Peyer's patch (tissue), 4 donors: Measurements from ENCODE around the gene SYN1. TPM values are rescaled to one million over a fixed set of nuclear protein-coding genes. Genes with fewer than 3 reads are reported as not detected.

Source experiments
- DNase-seq, 3 donors: peaks; one replicate each; pipeline ENCODE4 v3.0.0-alpha.2; 2017 to 2019
- H3K27ac ChIP-seq, 4 donors: fragments of 200-600 bp; sonication (generic); one replicate each; pipeline ENCODE4 v1.5.1; 2016 to 2019
- H3K27me3 ChIP-seq, 2 donors: fragments of 200-600 bp; sonication (generic); one replicate each; pipeline ENCODE4 v1.5.1; 2019
- H3K36me3 ChIP-seq, 3 donors: fragments of 200-600 bp; sonication (generic); one replicate each; pipeline ENCODE4 v1.5.1; 2016 to 2019
- H3K4me1 ChIP-seq, 4 donors: fragments of 200-600 bp; sonication (generic); one replicate each; pipeline ENCODE4 v1.5.1; 2016 to 2019
- H3K4me3 ChIP-seq, 4 donors: fragments of 200-600 bp; sonication (generic); 1 replicate in 3 of 4; 2 replicates in 1 of 4; pipeline ENCODE4 v1.5.1; 2016 to 2019; ENCODE audit warnings: mild to moderate bottlenecking in 1 of 4
- H3K9me3 ChIP-seq, 4 donors: fragments of 200-600 bp; sonication (generic); one replicate each; pipeline ENCODE4 v1.5.1; 2016 to 2019; ENCODE audit warnings: mild to moderate bottlenecking in 1 of 4
- POLR2A ChIP-seq, 2 donors: fragments of 450-650 bp; IDR thresholded peaks; one replicate each; pipeline ENCODE4 v1.5.1; 2017; ENCODE audit warnings: antibody characterized with exemption in 2 of 2, mild to moderate bottlenecking in 2 of 2, moderate library complexity in 2 of 2
- total RNA-seq, 4 donors: library from RNA; depleted of rRNA; stranded (reverse); fragments of >200 nt; gene quantifications; one replicate each; pipeline ENCODE4 v1.1.0, GENCODE V29; 2016
- TF ChIP-seq, protein P1 (sequence below), 6 experiments: fragments of 450-650 bp in 4 of 6; fragments of 200-600 bp in 2 of 6; sonication (generic) in 1 of 6; IDR thresholded peaks; one replicate each; pipeline ENCODE4 v1.5.1; 2017 to 2019; ENCODE audit warnings: antibody characterized with exemption in 6 of 6, mild to moderate bottlenecking in 3 of 6, moderate library complexity in 1 of 6

Gene SYN1
- total RNA-seq, 4 donors from 2014 or later = 0.67 TPM; not detected in 3

DNA sequence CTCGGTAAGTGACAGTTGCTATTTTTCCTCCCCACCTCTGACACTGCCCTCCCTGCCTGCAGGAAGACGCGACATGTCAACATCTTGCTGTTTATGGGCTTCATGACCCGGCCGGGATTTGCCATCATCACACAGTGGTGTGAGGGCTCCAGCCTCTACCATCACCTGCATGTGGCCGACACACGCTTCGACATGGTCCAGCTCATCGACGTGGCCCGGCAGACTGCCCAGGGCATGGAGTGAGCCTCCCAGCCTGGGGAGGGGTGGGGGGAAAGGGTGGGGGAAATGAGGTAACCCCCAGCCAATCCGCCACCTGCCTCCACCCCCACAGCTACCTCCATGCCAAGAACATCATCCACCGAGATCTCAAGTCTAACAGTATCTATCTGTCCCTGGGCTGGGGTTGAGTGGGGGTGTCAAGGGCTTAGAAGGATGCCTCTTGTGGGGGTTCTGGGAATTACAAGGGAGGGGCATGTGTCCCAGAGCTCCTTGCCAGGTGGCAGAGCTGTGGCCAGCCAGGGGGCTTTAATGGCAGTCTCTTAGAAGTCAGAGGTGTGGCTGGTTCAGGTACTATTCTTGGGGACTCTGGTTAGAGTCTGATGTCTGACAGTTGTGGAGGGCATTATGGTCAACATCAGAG is 50.9 kb downstream of the SYN1 start:
- no peak overlapping the region for H3K27ac ChIP-seq
- TF ChIP-seq, protein P1, sequence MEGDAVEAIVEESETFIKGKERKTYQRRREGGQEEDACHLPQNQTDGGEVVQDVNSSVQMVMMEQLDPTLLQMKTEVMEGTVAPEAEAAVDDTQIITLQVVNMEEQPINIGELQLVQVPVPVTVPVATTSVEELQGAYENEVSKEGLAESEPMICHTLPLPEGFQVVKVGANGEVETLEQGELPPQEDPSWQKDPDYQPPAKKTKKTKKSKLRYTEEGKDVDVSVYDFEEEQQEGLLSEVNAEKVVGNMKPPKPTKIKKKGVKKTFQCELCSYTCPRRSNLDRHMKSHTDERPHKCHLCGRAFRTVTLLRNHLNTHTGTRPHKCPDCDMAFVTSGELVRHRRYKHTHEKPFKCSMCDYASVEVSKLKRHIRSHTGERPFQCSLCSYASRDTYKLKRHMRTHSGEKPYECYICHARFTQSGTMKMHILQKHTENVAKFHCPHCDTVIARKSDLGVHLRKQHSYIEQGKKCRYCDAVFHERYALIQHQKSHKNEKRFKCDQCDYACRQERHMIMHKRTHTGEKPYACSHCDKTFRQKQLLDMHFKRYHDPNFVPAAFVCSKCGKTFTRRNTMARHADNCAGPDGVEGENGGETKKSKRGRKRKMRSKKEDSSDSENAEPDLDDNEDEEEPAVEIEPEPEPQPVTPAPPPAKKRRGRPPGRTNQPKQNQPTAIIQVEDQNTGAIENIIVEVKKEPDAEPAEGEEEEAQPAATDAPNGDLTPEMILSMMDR (IDR thresholded peaks at IDR 0.05) = peak in 5 of 6 experiments; percentile 17 to 28 (median 25)
- no peak for TF ChIP-seq POLR2A (IDR thresholded peaks at IDR 0.05)
- H3K9me3 ChIP-seq = no peaks in the 10 kb centered on the region
- no peaks in the 10 kb centered on the region for H3K27me3 ChIP-seq
- H3K4me3 ChIP-seq = no peak overlapping the region
- no peaks in the 10 kb centered on the region for H3K4me1 ChIP-seq
- DNase-seq = no peak
- peaks cover 0 to 45% (median 0%) of the 10 kb centered on the region in 3 donors for H3K36me3 ChIP-seq

DNA sequence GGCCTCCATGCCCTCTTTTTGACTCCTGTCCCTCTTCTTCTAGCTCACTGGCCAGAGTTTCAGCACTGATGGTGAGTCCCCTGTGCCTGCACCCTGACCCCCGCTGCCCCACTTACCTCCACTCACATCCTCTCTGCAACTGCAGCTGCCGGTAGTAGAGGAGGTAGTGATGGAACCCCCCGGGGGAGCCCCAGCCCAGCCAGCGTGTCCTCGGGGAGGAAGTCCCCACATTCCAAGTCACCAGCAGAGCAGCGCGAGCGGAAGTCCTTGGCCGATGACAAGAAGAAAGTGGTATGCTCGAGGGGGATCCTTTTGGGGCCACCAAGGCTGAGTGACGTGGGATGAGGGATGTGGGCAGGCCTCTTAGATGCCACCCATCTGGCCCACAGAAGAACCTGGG is 52.8 kb downstream of the SYN1 start:
- peaks cover 0 to 45% (median 0%) of the 10 kb centered on the region in 3 donors for H3K36me3 ChIP-seq
- no peak for TF ChIP-seq POLR2A (IDR thresholded peaks at IDR 0.05)
- TF ChIP-seq, protein P1 (IDR thresholded peaks at IDR 0.05) = no peak
- DNase-seq = no peak

DNA sequence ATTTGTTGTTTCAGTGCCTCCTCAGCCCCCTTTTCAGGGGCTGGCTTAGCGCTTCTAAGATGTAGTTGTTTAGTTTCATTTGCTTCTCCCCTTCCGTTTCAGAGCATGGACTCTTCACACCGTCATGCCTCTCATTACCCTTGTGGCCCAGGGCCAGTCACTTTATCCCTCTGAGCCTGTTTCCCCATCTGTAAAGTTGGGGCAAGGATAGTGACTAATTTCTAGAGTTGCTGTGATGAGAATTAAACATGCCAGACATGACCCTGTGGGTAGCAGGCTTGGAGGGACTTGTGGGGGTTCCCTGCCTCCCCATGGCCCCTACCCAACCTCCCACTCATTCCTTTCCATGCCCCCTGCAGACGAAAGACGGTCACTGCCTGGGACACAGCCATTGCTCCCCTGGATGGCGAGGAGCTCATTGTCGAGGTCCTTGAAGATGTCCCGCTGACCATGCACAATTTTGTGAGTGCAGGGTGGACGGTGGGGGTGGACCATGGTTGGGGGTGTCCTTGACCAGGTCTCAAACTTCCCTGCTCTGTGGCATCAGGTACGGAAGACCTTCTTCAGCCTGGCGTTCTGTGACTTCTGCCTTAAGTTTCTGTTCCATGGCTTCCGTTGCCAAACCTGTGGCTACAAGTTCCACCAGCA is 55.1 kb downstream of the SYN1 start:
- Histone ChIP-seq H3K4me3 (no peak overlapping the region), H3K27ac (no peak overlapping the region), H3K4me1 (no peaks in the 10 kb centered on the region), H3K27me3 (no peaks in the 10 kb centered on the region), H3K9me3 (no peaks in the 10 kb centered on the region), H3K36me3 (peaks cover 0 to 40% (median 0%) of the 10 kb centered on the region in 3 donors)
- TF ChIP-seq, protein P1 (IDR thresholded peaks at IDR 0.05) = no peak
- no peak for TF ChIP-seq POLR2A (IDR thresholded peaks at IDR 0.05)
- DNase-seq = no peak

More for the DNA sequence above, 52.8 kb downstream of the SYN1 start:
- Histone ChIP-seq H3K9me3 (no peaks in the 10 kb centered on the region), H3K4me3 (no peak overlapping the region), H3K27me3 (no peaks in the 10 kb centered on the region), H3K4me1 (no peaks in the 10 kb centered on the region), H3K27ac (no peak overlapping the region)

DNA sequence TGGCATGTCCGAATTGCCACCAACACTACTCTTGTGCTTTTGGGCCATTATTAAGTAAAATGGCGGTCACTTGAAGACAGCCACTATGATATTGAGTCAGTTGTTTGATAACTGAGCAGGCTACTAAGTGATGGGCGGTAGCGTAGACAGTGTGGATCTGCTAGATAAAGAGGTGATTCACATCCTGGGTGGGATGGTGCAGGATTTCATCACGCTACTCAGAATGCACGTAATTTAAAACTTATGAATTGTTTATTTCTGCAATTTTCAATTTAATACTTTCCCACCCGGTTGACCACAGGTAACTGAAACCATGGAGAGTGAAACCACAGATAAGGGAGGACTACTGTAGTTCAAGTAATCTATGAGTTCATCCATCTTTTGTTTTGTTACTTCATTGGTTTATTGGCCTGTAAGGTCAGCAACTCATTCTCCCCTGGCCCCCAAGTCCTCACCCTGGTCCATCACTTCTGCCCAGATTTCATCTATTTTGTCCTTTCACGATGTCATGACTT is 55.8 kb downstream of the SYN1 start:
- Histone ChIP-seq H3K27ac (no peak overlapping the region), H3K36me3 (peaks cover 0 to 33% (median 0%) of the 10 kb centered on the region in 3 donors), H3K27me3 (no peaks in the 10 kb centered on the region), H3K4me3 (no peak overlapping the region), H3K4me1 (no peaks in the 10 kb centered on the region), H3K9me3 (no peaks in the 10 kb centered on the region)
- no peak for DNase-seq
- TF ChIP-seq, protein P1 (IDR thresholded peaks at IDR 0.05) = no peak
- TF ChIP-seq POLR2A (IDR thresholded peaks at IDR 0.05) = no peak

DNA sequence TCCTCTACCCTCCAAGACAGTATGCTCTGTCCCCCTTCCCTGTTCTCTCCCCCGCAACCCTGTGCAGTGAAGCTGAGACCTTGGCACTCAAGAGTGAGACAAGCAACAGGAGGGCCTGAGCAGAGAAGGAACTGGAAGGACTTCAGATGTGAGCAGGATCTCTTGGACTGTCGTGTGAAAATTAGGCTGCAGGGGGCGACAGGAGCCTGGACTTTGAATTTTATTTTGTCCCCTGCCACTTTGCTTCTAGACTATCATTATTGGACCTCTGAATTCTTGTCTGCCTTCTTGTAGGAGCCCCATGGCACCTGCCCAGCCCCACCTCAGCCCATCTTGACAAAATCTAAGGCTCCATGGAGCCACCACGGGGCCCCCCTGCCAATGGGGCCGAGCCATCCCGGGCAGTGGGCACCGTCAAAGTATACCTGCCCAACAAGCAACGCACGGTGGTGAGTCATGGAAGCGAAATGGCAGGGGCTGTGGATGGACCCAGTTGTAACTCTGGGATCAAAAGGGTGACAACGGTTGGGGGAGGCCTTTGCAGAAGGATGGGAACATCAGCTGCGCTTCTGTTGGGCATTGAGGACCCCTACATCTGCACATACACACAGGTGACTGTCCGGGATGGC is 56.9 kb downstream of the SYN1 start:
- H3K9me3 ChIP-seq = no peaks in the 10 kb centered on the region
- no peaks in the 10 kb centered on the region for H3K4me1 ChIP-seq
- TF ChIP-seq, protein P1 (IDR thresholded peaks at IDR 0.05) = peak in 2 of 6 experiments; percentile 13 to 23
- TF ChIP-seq POLR2A (IDR thresholded peaks at IDR 0.05) = no peak
- DNase-seq = no peak
- no peaks in the 10 kb centered on the region for H3K27me3 ChIP-seq
- no peak overlapping the region for H3K4me3 ChIP-seq
- peaks cover 0 to 22% (median 0%) of the 10 kb centered on the region in 3 donors for H3K36me3 ChIP-seq
- no peak overlapping the region for H3K27ac ChIP-seq
